HG02571 (cell line): Measurements from ENCODE around the gene C1RL.

Experiments
- ATAC-seq: cut with Tn5 transposase; IDR thresholded peaks from one replicate; pipeline ENCODE4 v1.9.1; 2021; ENCODE audit warnings: mild to moderate bottlenecking, moderate library complexity; ENCODE audit not compliant: unreplicated experiment

Gene C1RL

DNA sequence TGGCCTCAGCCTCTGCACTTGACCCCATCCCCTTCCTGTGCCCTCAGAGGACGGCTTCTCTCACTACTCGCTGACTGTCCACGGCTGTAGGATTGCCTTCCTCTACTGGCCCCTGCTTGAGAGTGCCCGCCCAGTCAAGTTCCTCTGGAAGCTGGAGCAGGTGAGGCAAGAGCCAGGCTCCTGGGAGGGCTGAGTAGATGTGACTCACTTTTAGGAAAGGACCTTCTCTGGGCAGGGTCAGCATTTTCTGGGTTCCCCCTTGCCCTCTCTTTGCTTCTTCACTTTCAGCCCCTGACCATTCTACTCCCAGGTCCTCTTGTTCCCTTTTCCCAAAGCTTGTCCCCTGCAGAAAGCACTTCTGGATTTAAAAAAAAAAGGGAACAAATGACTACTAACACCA, 28.9 kb upstream of the C1RL start:
- ATAC-seq: no peak

DNA sequence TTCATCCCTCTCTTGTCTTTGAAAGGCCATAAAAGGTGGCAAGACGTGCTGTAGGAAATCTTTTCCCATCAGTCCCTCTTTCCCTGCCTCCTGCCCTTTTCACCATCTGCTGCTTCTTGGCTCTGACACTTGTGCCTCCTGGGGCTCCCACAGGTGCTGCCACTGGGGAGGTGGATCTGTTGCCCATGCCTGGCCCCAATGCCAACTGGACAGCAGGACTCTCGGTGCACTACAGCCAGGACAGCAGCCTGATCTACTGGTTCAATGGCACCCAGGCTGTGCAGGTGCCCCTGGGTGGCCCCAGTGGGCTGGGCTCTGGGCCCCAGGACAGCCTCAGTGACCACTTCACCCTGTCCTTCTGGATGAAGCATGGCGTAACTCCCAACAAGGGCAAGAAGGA, 27.7 kb upstream of the C1RL start:
- no peak for ATAC-seq

DNA sequence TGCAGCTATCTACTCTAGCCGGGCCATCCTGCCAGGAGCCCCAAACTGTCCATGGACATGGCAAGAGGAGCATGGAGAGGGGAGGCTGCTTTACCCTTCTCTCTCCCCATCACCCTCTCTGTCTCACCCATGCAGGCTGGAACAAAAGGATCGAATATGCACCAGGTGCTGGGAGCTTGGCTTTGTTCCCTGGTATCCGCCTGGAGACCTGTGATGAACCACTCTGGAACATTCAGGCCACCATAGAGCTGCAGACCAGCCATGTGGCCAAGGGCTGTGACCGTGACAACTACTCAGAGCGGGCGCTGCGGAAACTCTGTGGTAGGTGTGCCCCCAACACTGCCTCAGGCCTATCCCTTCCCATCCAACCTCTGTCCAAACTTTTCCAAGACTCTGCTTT, 27.1 kb upstream of the C1RL start:
- ATAC-seq: no peak

DNA sequence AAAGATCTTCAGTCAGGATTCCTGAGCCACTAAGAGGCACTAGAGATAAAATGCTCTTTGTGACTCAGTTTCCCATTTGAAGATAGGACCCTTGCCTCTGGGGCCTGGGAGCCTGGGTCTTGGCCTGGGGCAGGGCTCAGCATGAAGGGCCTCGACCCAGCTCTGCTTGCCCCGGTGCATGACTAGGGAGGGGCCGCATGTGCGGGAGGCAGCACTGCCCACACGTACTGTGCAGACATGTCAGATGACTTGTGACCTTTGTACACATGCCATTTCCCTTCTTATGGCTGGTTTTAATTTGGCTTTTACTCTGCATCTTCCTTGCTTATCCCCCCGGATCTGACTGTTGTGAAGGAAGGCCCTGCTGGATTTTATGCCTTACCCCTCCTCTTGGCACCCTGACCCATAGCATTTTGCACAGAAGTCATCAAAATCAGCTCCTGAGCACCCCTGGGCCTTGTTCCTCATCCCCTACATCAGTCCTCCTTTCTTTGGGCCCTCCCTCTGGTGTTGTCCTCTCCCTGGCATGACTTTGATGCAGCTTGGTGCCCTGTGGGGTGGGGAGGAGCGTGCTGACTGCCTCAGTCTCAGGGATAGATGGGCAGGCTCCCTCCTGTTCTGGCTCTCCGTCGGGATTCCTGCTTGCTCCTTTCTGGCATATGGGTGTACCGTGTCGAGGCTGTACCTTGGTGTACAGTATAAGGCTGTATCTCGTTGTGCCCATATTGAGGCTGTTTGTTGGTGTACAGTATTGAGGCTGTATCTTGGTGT, 25.6 kb upstream of the C1RL start:
- no peak for ATAC-seq

DNA sequence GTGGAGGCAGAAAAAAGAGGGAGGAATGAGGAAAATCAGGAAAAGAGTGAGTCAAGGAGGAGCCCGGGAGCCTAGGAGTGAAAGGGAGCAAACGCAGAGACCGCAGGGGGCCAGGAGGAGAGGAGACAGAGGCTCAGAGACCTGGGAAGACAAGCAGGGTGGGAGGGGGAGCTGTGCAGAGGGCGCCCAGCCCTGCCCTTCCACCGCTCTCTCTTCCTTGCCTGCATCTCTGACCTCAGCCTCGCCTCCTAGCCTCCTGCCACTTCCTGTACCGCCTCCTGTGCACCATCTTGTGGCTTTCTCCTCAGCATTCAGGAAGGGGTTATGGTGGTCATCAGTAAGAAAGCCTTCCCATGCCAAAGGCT, 22.5 kb upstream of the C1RL start:
- no peak for ATAC-seq

DNA sequence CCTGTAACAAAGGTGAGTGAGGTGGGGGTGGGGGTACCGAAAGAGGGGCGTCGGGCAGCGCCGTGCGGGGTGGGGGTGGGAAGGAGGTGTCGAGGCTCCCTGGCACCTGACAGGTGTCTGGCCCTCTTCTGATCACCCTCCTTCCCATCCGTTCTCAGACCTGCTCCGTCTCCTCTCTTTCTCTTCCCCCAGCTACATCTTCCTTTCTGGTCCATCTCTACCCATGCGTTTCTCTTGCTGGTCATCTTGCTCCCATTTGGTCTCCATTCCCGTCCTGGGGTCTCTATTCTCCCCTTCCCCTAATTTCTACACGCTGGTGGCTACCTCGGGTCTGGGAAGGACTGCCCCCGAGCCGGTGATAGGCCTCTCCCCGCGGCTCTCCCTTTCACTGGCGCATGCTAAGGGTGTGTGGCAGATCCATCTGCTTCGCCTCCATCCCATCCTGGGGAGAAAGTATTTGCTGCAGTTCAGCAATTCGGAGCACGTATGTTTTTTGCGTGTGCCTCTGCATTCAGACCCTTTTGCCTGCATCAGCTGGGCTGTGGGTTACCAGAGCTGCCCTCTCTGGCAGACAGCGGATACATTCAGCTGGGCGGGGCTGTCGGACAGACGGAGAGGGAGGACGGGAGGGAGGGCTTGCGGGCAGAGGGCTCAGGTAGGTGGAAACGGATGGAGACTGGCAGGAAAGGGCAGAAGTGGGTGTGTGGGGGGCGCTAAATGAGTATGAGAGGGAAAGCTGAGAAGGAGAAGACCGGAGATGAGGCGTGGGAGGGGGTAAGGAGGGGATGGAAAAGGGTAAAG, 21.9 kb upstream of the C1RL start:
- no peak for ATAC-seq

DNA sequence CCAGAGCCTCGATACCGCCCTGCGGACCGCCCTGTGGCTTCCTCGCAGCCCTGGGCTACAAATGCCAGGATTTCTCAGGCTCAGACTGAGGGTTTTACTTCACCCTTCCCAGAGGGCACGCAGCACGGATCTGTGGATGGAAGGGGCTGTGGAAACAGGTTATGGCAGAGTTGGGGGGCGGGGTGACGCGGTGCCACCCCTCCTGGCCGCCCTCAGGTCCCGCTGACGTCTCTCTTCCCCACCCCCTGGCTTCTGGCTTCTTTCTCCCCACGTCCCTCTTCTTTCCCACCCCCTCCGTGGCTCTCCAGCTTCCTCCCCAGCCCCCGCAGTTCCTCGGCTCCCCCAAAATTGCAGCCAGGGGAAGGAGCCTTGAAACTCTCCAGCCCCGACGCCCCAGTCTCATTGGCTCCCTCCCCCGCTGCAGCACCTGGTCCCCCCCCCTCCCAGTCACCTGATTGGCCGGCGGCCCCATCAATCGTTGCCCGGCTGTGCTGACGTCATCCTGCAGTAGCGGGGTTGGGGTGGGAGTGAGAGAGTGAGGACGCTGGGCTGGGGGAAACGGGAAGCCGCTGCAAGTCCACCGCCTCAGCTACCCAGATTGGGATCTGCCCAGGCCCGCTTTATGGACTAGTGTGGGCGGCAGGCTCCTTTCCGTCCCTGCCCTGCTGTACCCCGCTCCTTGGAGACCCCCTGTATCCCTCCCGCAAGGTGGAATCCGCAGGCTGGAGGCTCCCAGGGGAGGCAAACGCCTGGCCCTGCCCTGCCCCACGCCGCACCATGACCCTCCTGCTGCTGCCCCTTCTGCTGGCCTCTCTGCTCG, 21.1 kb upstream of the C1RL start, which contains the start of gene CLSTN3:
Gene CLSTN3 (plus strand): TSS at position 500 of the 820 bp plus-strand sequence. CDS start 278 bp downstream, at position 778.
- ATAC-seq: peak; percentile 81

DNA sequence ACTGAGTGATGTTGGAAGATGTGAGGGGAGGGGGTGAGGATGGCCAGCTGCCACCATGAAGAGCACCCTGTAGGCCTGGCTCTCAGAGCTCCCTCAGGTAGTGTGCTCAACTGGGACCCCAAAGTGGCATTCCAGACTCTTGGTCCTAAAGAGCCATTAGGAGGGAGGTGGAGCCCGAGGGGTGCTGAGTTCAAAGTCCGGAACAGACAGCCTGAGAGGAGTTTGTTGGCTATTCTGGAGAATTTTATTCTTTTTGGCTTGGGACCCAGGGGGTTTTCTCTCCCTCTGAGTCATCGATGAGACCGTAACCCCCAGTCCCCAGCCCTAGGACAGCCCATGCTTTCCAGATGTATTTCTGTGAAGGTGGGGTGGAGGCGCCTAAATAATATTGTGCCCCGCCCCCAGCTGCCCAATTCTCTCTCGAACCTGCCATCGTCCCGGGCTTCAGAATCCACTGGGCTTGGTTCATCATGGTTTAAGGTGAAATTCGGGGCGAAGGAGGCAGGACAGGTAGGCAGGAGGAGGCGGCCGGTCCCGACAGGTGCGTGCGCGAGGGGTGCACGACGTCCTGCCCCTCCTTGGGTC, 20.4 kb upstream of the C1RL start:
- peak; percentile 20 for ATAC-seq

DNA sequence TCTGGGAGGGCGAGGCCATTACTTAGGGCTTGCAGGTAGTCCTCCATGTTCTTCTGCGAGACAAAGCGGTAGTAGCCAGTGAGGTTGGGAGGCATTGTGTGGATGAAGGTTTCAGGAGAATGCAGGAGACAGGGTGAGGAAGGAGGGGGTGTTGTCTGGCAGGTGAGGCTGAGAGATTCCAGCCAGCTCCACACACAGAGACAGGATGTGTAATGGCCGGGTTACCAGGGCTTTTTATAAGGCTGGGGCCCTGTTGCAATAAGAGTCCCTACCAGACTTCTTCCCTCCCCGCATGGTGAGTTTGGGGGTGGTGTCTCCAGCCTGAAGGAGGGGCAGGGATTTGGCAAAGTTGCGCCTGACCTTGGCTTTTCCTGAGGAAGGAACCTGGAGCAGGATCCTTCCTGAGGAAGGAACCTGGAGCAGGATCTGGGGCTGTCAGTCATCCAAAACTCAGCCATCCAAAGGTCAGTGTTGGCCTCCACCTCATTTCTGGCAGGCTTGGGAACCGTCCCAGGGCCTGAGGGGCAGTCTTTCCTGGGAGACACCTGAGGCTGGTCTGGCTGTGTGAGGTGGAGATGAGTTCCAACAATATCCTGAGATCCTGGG, 19.8 kb upstream of the C1RL start, which contains the start of gene RBP5:
Gene RBP5 (minus strand): TSS at position 209 of the 606 bp plus-strand sequence. CDS start 114 bp downstream, at position 95.
- no peak for ATAC-seq

DNA sequence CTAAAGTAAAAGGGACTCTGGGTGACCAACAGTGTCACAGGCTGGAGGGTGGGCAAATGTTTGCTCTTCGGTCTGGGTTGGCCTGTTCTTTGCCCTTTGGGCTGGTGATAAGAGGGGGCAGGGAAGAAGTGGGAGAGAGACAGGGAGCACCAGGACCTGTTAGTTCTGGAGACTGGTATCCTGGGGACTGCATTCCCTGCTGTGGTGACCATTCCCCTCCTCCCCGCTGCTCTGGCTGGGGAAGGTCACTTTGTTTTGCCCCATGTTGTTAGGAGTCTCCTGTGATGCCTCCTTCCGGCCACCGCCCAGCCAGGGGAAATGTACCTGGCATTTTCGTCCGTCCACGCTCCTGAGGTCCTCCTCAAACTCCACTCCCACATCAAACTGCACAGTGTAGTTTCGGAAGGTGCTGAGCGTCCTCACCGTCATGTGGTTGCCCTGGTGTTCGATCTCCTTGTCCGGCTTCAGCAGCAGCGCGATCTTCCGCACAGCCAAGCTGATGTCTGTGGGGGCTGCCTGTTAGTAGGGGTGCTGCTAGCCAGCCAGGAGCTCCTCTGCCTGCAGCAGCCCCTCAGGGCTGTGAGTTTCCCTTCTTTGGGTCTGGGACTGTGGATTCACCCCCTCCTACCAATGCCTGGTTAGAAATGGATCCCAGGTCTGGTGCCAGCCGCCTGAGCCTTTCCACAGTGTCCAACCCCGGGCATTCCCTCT, 19.1 kb upstream of the C1RL start:
- ATAC-seq: no peak

DNA sequence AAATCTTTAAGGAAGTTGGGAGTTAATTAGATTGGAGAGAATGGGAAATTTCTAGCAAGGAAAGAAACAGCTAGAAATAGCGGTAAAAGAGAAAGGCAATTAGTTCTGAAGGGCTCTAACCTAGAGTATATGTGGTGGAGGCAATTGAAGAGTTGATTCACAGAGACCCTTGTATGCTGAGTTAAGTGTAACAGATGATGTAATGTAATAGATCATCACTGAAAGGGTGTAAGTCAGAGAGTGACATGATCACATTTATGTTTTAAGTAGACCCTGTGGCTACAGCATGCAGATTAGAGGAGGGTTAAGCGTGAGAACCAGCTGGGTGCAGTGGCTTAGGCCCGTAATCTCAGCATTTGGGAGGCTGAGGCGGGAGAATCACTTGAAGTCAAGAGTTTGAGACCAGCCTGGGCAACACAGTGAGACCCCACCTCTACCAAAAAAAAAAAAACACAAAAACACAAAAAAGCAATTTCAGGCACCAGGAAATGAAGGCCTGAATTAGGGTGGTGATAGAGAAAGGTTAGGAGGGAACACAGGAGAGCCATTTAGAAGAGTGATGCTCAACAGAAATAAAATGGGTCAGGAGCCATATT, 16.7 kb upstream of the C1RL start:
- no peak for ATAC-seq

DNA sequence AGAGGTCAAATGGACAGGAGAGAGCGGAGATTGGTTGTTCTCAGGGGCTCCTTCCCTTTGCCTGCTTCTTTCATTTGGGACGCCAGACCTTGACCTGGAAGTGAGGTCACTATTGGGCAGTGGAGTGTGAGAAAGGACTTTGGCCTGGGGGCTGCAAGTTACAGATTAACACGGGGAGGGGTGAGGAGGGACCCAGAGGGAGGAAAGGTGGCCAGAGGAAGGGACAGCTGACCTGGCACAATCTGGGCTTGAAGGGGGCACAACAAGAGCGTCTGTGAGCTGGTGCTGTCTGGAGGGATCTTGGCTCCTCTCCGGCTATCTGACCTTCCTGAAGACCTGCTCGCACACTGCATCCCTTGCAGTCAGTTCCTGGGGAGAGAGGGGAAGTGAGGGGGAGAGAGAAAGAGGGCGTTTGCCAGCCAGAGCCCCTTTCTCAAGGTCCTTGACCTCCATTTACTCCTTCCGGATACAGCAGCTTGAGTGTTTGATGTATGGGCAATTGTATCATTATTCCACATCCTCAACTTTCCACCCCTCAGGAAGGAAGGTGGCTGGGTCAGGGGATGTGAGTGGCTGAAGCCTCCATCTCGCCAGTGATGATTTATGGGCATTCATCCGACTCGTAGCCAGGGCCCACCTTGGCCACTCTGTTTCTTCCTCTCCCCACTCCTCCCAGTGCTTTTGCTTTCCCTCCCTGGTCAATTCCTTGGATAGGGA, 14.9 kb upstream of the C1RL start:
- no peak for ATAC-seq

DNA sequence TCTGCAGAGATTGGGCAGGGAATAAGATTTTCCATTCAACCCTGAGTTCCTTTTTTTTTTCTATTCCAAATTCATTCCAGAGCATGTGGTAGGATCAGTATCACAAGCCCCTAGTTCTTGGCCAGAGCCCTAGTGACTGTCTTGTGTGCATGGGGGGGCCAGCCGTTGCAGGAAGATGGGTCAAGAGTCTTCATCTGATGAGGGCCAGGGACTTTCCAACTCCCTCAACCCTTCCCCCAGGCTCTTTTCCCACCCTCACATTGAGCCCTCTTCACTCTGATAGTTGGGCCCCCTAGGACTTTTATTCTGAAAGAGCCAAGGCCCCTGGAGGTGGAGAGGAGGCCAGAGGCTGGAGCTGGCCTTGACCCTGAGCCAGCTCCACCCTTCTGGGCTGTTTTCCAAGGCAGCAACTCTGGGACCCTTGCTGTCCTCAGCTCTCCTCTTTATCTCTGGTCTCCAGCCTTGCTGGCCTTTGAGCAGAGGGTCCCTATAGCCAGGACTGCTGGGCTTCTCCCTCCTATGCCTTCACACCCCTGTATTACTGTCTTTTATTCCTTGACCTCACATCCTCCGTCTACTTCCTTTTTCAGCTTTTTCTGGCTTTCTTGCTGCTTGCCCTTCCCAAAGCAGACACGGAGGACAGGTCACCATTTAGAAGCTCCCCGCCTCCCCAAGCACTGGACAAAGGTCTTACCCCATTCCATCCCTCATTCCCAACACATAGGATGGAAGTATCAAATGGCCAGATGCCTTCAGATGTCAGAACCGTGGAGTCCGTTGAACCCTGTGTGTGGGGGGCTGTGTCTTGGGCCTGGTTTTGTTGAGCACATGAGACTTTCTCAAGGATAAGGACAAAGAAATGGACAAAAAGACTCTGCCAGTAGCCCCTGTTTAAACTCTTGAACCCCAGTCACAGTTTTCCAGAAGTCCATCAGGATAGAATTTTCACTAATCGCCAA, 14.1 kb upstream of the C1RL start:
- ATAC-seq: no peak

DNA sequence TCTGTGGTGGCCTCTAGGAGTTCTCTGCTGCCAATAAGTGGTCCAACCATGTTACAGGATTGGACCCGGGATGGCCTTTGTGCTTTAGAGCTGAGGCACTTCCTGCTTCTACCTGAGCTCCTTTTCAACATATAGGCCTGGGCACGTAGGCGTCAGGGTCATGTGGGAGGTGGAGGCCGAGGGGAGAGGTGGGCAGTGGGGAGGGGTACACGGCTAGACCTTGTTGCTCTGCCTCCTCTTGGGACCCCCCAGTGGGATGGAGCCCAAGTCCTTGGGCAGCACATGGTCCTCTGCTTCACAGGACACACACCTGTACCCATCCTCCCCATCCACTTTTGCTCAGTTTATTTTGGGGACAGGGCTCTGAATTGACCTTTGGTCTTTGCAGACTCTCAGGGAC, 12.3 kb upstream of the C1RL start:
- no peak for ATAC-seq

DNA sequence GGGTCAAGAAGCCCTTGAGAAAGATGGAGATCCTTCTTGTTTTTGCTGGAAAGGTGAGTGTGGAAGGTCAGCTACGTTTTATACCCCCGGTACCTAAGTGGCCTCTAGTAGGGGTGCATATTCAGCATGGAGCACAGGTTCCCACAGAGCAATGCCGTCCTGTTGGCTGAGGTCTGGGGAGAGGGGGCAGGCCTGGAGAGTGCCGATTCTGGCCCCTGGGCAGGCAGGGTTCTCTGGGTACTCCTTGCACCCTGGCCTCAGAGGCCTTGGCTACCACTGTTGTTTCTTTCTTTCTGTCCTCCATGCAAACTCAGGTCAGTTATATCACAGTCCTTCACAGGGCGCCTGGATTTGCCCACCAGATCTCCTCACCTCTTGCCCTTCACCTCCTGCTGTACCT, 11.2 kb upstream of the C1RL start:
- no peak for ATAC-seq

DNA sequence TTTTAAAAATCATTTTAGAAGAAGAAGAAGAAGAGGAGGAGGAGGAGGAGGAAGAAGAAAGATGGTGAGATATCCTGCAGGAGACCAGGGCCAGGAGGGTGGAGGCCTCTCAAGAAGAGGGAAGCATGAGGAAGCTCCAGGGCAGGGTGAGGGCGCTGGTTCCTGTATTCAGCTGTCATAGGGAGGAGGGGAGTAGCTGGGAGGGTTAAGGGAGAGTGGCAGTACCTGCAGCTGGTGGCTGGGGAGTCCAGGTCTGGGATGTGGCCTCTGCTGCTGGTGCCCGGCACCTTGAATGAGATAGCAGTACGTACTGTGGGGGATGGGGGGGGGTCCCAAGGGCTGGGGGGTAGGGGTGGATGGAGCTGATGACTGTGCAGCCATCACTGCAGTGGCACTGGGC, 9.9 kb upstream of the C1RL start:
- ATAC-seq: no peak

DNA sequence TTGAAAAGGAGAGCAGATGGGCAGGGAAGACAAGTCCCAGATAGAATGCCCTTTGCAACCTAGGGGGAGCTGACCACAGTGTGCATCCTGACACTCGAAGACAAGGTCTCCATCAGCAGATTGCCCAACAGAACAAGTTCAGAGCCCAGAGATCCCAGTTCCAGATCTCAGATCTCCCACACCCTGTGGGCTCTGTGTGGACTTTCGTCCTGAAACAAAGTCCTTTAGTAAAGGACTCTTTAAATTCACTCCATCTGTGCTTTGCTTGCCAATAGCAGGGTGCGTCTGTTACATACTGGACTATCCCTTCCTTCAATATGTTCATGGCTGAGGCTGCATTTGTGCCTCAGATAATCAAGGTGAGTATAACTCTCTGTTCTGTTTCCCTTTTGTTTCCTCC, 8.7 kb upstream of the C1RL start:
- ATAC-seq: no peak

DNA sequence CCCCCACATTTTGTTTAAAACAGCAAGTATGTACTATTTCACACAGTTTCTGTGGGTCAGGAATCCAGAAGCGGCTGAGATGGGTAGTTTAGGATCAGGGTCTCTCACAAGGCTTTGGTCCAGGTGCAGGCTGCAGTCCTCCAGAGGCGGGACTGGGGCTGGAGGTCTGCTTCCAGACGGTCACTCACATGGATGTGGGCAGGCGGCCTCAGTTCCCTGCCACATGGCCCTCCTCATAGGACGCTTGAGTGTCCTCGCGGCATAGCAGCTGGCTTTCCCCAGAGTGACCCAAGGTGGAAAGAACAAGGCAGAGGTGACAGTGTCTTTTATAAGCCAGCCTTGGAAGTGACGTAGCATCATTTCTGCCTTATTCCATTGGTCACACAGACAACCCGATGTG, 7.9 kb upstream of the C1RL start:
- ATAC-seq: no peak
